K562 (cell line): ENCODE results near the gene KIF6. TPM values are rescaled to one million over a fixed set of nuclear protein-coding genes. Genes with fewer than 3 reads are reported as not detected.

ENCODE experiments used
- ATAC-seq: fragments of 200-7000 bp; cut with Tn5 transposase; 3 replicates; pipeline ENCODE4 v1.9.1; 2020; ENCODE audit warnings: moderate library complexity
- BruUV-seq: library from RNA; stranded (reverse); fragments of 400-500 nt; replicated peaks from 2 replicates; lab custom pipeline; 2021; lab: Mats Ljungman, UMichigan
- CTCF ChIA-PET: fragments of 300-600 bp; formaldehyde crosslinking; extraction: SDS; loops from one replicate; lab custom pipeline; 2021; ENCODE audit warnings: low intra/inter-chr PET ratio; lab: Yijun Ruan, JAX
- POLR2A ChIA-PET: fragments of 300-600, 350-650 bp; sonication (Branson Sonifier 250); formaldehyde crosslinking; extraction: SDS; loops from one replicate; lab custom pipeline; 2021; ENCODE audit warnings: antibody characterized with exemption, inconsistent platforms; lab: Yijun Ruan, JAX
- DNase-seq, 4 experiments: peaks; one replicate each; pipeline versions ENCODE4 v3.0.0 to v3.0.0-alpha.2; 2011 to 2018; ENCODE audit warnings: low spot score in 3 of 4, mixed read lengths in 3 of 4; ENCODE audit errors: extremely low read depth in 1 of 4
- FAIRE-seq: peaks from 2 replicates; lab custom pipeline; 2011; peaks lifted over from hg19 to GRCh38; lab: Jason Lieb, UNC
- H2AFZ ChIP-seq: 2 replicates; pipeline ENCODE4 v1.6.0; 2011; ENCODE audit warnings: low read depth, low read length, control low read depth, inconsistent platforms
- H3K27ac ChIP-seq: fragments of 200-600 bp; 3 replicates; pipeline ENCODE4 v1.8.0; 2011; ENCODE audit warnings: low read depth, mild to moderate bottlenecking, control low read depth, inconsistent platforms, low read length, moderate library complexity, mixed read lengths; ENCODE audit errors: extremely low read depth
- H3K27me3 ChIP-seq, 2 experiments: fragments of 300-600 bp in 1 of 2; 2 replicates in 1 of 2; 3 replicates in 1 of 2; pipeline versions ENCODE4 v1.6.0 to v1.8.0; 2011; ENCODE audit warnings: inconsistent platforms in 2 of 2, low read length in 2 of 2, mild to moderate bottlenecking in 1 of 2, mixed read lengths in 1 of 2, moderate library complexity in 1 of 2; ENCODE audit not compliant: control insufficient read depth in 2 of 2, insufficient read depth in 2 of 2
- H3K36me3 ChIP-seq: fragments of 300-600 bp; 3 replicates; pipeline ENCODE4 v1.8.0; 2011; ENCODE audit warnings: mild to moderate bottlenecking, low read length, inconsistent platforms; ENCODE audit not compliant: control insufficient read depth, insufficient read depth
- H3K4me1 ChIP-seq, 2 experiments: fragments of 200-600 bp in 1 of 2; replicated peaks in 1 of 2; 2 replicates in 1 of 2; 3 replicates in 1 of 2; pipeline versions ENCODE4 v1.5.1 to v1.8.0; 2011; ENCODE audit warnings: inconsistent platforms in 2 of 2, low read length in 2 of 2, mild to moderate bottlenecking in 1 of 2, mixed read lengths in 1 of 2, moderate library complexity in 1 of 2; ENCODE audit not compliant: control insufficient read depth in 2 of 2, insufficient read depth in 2 of 2
- H3K4me2 ChIP-seq: 2 replicates; pipeline ENCODE4 v1.6.1; 2011; ENCODE audit warnings: low read length, control low read depth, inconsistent platforms, mixed read lengths; ENCODE audit not compliant: insufficient read depth
- H3K4me3 ChIP-seq: fragments of 200-600 bp; sonication (generic), shearing (Covaris generic); 2 replicates; pipeline ENCODE4 v1.5.1; 2016; ENCODE audit warnings: control low read depth, inconsistent platforms
- H3K79me2 ChIP-seq: fragments of 200-600 bp; 3 replicates; pipeline ENCODE4 v1.8.0; 2011; ENCODE audit warnings: low read length, inconsistent platforms; ENCODE audit not compliant: control insufficient read depth, insufficient read depth
- H3K9ac ChIP-seq, 2 experiments: 2 replicates each; pipeline versions ENCODE4 v1.6.0 to v1.6.1; 2011; ENCODE audit warnings: low read depth in 2 of 2, low read length in 2 of 2, control low read depth in 1 of 2, inconsistent platforms in 1 of 2, mild to moderate bottlenecking in 1 of 2, mixed read lengths in 1 of 2; ENCODE audit not compliant: insufficient read depth in 1 of 2
- H3K9me1 ChIP-seq: one replicate; pipeline ENCODE4 v1.6.0; 2011; ENCODE audit warnings: inconsistent platforms, mild to moderate bottlenecking, low read length, moderate library complexity; ENCODE audit not compliant: control insufficient read depth, insufficient read depth
- H3K9me3 ChIP-seq: replicated peaks from 2 replicates; pipeline ENCODE4 v1.5.1; 2011; ENCODE audit warnings: low read depth, low read length, inconsistent platforms; ENCODE audit not compliant: control insufficient read depth, insufficient read depth
- H4K20me1 ChIP-seq: replicated peaks from 2 replicates; pipeline ENCODE4 v1.6.1; 2011; ENCODE audit warnings: low read length, inconsistent platforms, mixed read lengths; ENCODE audit not compliant: control insufficient read depth, insufficient read depth
- BRD4 ChIP-seq: fragments of 200-600 bp; sonication (generic); IDR thresholded peaks from 2 replicates; pipeline ENCODE4 v1.6.1; 2017; ENCODE audit warnings: inconsistent platforms
- BRD9 ChIP-seq: fragments of 450-650 bp; IDR thresholded peaks from 2 replicates; pipeline ENCODE4 v1.6.1; 2018; ENCODE audit warnings: low read depth; ENCODE audit not compliant: partially characterized antibody
- CC2D1A ChIP-seq: fragments of 450-650 bp; IDR thresholded peaks from 2 replicates; pipeline ENCODE4 v1.6.1; 2017; ENCODE audit warnings: mild to moderate bottlenecking
- GATAD2A ChIP-seq: fragments of 450-650 bp; IDR thresholded peaks from 2 replicates; pipeline ENCODE4 v1.6.1; 2017
- HLTF ChIP-seq: fragments of 450-650 bp; IDR thresholded peaks from 2 replicates; pipeline ENCODE4 v1.6.1; 2016
- HMBOX1 ChIP-seq: sonication (generic); IDR thresholded peaks from 2 replicates; pipeline ENCODE4 v1.6.1; 2016
- HMG20B ChIP-seq: fragments of 250-450 bp; sonication (Bioruptor Pico); IDR thresholded peaks from 2 replicates; pipeline ENCODE4 v1.5.0; 2021; ENCODE audit warnings: mild to moderate bottlenecking
- LARP7 ChIP-seq: fragments of 450-650 bp; IDR thresholded peaks from 2 replicates; pipeline ENCODE4 v1.6.1; 2016
- MEF2D ChIP-seq: conservative IDR thresholded peaks from 2 replicates; pipeline ENCODE4 v1.6.1; 2016; ENCODE audit warnings: low read depth, missing genetic modification characterization, missing compliant biosample characterization
- PHTF2 ChIP-seq: fragments of 250-450 bp; sonication (Bioruptor Pico); IDR thresholded peaks from 2 replicates; pipeline ENCODE4 v1.5.0; 2021; ENCODE audit warnings: mild to moderate bottlenecking
- ZBTB11 ChIP-seq, 3 experiments: fragments of 200-800 bp in 1 of 3; fragments of 250-450 bp in 1 of 3; fragments of 450-650 bp in 1 of 3; sonication (Bioruptor Pico) in 1 of 3; sonication (Bioruptor generic) in 1 of 3; formaldehyde crosslinking in 1 of 3; IDR thresholded peaks; 2 replicates each; pipeline versions ENCODE4 v1.6.1 to v1.8.0; 2016 to 2022; ENCODE audit warnings: mild to moderate bottlenecking in 2 of 3, missing genetic modification characterization in 2 of 3, missing compliant biosample characterization in 1 of 3, moderate library complexity in 1 of 3
- ZBTB17 ChIP-seq: fragments of 450-650 bp; formaldehyde crosslinking; IDR thresholded peaks from 2 replicates; pipeline ENCODE4 v1.4.0; 2020; ENCODE audit warnings: mild to moderate bottlenecking
- ZNF324 ChIP-seq: fragments of 250-450 bp; sonication (Bioruptor Pico); IDR thresholded peaks from 2 replicates; pipeline ENCODE4 v1.4.0; 2020; ENCODE audit warnings: mild to moderate bottlenecking
- ZNF445 ChIP-seq: fragments of 250-450 bp; sonication (Bioruptor Pico); IDR thresholded peaks from 2 replicates; pipeline ENCODE4 v1.4.0; 2020; ENCODE audit warnings: low read depth, mild to moderate bottlenecking, moderate library complexity
- WGBS: fragments of 100-300 bp; shearing (Covaris generic); methylation state at CpG from one replicate; pipeline ENCODE4 v1.1.6; 2016; ENCODE audit warnings: low coverage, mixed read lengths; ENCODE audit not compliant: insufficient coverage; ENCODE audit errors: missing lambda C conversion rate; 5-methylcytosine and 5-hydroxymethylcytosine counted together
- in situ Hi-C: fragments of 300-500 bp; cut with MboI; formaldehyde crosslinking; loops from 4 replicates; pipeline ENCODE4 v1.15.0; 2018; ENCODE audit warnings: inconsistent platforms, mixed read lengths
- intact Hi-C: fragments of 100-400 bp; cut with micrococcal nuclease; formaldehyde crosslinking; loops from 2 replicates; pipeline ENCODE4 v1.14.2; 2022
- polyA plus RNA-seq, 8 experiments: library from polyadenylated mRNA; depleted of rRNA in 4 of 8; stranded (reverse) in 5 of 8; unstranded in 3 of 8; fragments of >200 nt; fragmentation: Nextera tagmentation in 2 of 8; fragmentation: Illumina TruSeq in 1 of 8; extraction: Ambion mirVana in 2 of 8; extraction: Trizol in 1 of 8; gene quantifications; 2 replicates each; pipeline versions ENCODE4 v1.2.1 to v1.2.3, GENCODE V29; 2011 to 2014; ENCODE audit warnings: inconsistent platforms in 1 of 8, missing spikeins in 1 of 8
- total RNA-seq, 7 experiments: library from RNA; depleted of rRNA in 6 of 7; stranded (reverse); fragments of >200 nt in 6 of 7; fragmentation: Illumina TruSeq in 2 of 7; extraction: Trizol in 2 of 7; gene quantifications; 2 replicates each; pipeline versions ENCODE4 v1.2.1 to v1.2.3, GENCODE V29; 2011 to 2021; ENCODE audit warnings: low replicate concordance in 1 of 7
- TF ChIP-seq, protein P1 (sequence below): fragments of 450-650 bp; IDR thresholded peaks from 2 replicates; pipeline ENCODE4 v1.6.1; 2016; ENCODE audit warnings: mild to moderate bottlenecking
- TF ChIP-seq, protein P2 (sequence below): sonication (generic); formaldehyde crosslinking; IDR thresholded peaks from 2 replicates; pipeline ENCODE4 v1.8.0; 2022; ENCODE audit warnings: missing genetic modification reagents, mild to moderate bottlenecking, borderline replicate concordance

KIF6 gene
- total and polyA plus RNA-seq, 9 of the 15 experiments (the other 6 are each of a cell fraction or from before 2014, with no cell fraction given): not detected

GRCh38 chr6:39445667-39446066 lies 279.5 kb downstream of the KIF6 start:
- H4K20me1 ChIP-seq: no peaks in the 10 kb centered on the region
- H3K4me1 ChIP-seq: no peaks in the 10 kb centered on the region
- H3K9me1 ChIP-seq: no peaks in the 10 kb centered on the region
- ATAC-seq (no peak), FAIRE-seq (no peak), DNase-seq (no peak)
- intact Hi-C loops (no loop called here), in situ Hi-C loops (no loop called here)
- no peak overlapping the region for H3K27ac ChIP-seq
- H3K9ac ChIP-seq: no peak overlapping the region
- POLR2A ChIA-PET: no interaction called here
- no TSS peak for BruUV-seq
- 0% methylated on average over 1 of the region's 1 CpG for WGBS
- no peak overlapping the region for H3K4me2 ChIP-seq
- no peak overlapping the region for H2AFZ ChIP-seq
- no peaks in the 10 kb centered on the region; a peak in 1 of 5 replicates for H3K27me3 ChIP-seq
- CTCF ChIA-PET: no interaction called here
- no peaks in the 10 kb centered on the region for H3K9me3 ChIP-seq
- H3K4me3 ChIP-seq: no peak overlapping the region
- H3K79me2 ChIP-seq: no peaks in the 10 kb centered on the region
- H3K36me3 ChIP-seq: no peaks in the 10 kb centered on the region
- TF ChIP-seq ZBTB17 (CRISPR knock-in tag): no peak
- no peak for TF ChIP-seq ZNF324 (CRISPR knock-in tag)
- no peak for TF ChIP-seq ZNF445 (CRISPR knock-in tag)
- no peak for TF ChIP-seq GATAD2A
- no peak for TF ChIP-seq ZBTB11 (CRISPR knock-in tag; IDR thresholded peaks at IDR 0.05)
- TF ChIP-seq HMBOX1: no peak
- no peak for TF ChIP-seq BRD4
- TF ChIP-seq HLTF: no peak
- no peak for TF ChIP-seq HMG20B (CRISPR knock-in tag)
- TF ChIP-seq, protein P1, sequence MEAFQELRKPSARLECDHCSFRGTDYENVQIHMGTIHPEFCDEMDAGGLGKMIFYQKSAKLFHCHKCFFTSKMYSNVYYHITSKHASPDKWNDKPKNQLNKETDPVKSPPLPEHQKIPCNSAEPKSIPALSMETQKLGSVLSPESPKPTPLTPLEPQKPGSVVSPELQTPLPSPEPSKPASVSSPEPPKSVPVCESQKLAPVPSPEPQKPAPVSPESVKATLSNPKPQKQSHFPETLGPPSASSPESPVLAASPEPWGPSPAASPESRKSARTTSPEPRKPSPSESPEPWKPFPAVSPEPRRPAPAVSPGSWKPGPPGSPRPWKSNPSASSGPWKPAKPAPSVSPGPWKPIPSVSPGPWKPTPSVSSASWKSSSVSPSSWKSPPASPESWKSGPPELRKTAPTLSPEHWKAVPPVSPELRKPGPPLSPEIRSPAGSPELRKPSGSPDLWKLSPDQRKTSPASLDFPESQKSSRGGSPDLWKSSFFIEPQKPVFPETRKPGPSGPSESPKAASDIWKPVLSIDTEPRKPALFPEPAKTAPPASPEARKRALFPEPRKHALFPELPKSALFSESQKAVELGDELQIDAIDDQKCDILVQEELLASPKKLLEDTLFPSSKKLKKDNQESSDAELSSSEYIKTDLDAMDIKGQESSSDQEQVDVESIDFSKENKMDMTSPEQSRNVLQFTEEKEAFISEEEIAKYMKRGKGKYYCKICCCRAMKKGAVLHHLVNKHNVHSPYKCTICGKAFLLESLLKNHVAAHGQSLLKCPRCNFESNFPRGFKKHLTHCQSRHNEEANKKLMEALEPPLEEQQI: no peak
- TF ChIP-seq BRD9: no peak
- no peak for TF ChIP-seq LARP7
- TF ChIP-seq PHTF2 (CRISPR knock-in tag): no peak
- TF ChIP-seq MEF2D: no peak
- TF ChIP-seq CC2D1A: no peak
- TF ChIP-seq, protein P2, sequence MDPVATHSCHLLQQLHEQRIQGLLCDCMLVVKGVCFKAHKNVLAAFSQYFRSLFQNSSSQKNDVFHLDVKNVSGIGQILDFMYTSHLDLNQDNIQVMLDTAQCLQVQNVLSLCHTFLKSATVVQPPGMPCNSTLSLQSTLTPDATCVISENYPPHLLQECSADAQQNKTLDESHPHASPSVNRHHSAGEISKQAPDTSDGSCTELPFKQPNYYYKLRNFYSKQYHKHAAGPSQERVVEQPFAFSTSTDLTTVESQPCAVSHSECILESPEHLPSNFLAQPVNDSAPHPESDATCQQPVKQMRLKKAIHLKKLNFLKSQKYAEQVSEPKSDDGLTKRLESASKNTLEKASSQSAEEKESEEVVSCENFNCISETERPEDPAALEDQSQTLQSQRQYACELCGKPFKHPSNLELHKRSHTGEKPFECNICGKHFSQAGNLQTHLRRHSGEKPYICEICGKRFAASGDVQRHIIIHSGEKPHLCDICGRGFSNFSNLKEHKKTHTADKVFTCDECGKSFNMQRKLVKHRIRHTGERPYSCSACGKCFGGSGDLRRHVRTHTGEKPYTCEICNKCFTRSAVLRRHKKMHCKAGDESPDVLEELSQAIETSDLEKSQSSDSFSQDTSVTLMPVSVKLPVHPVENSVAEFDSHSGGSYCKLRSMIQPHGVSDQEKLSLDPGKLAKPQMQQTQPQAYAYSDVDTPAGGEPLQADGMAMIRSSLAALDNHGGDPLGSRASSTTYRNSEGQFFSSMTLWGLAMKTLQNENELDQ: no peak
